OCI-LY7 (cell line): Measurements from ENCODE around the gene ALLC. TPM values are rescaled to one million over a fixed set of nuclear protein-coding genes. Genes with fewer than 3 reads are reported as not detected.

Experiments
- BruUV-seq: library from RNA; stranded (reverse); fragments of 400-500 nt; replicated peaks from 2 replicates; lab custom pipeline; 2021; lab: Mats Ljungman, UMichigan
- CTCF ChIA-PET: fragments of 300-600 bp; sonication (Branson Sonifier 250); formaldehyde crosslinking; loops from one replicate; lab custom pipeline; 2022; ENCODE audit warnings: antibody characterized with exemption; ENCODE audit not compliant: unreplicated experiment; lab: Charles Lee
- POLR2A ChIA-PET: fragments of 300-600 bp; sonication (Branson Sonifier 250); formaldehyde crosslinking; loops from one replicate; lab custom pipeline; 2022; ENCODE audit warnings: antibody characterized with exemption; lab: Charles Lee
- DNase-seq: peaks from one replicate; pipeline ENCODE4 v3.0.0-alpha.2; 2015; ENCODE audit warnings: low spot score
- H2AFZ ChIP-seq: fragments of 200-600 bp; sonication (generic), shearing (Covaris generic); 2 replicates; pipeline ENCODE4 v1.6.1; 2014; ENCODE audit warnings: mild to moderate bottlenecking, antibody characterized with exemption, low read length, moderate library complexity
- H3K27ac ChIP-seq: fragments of 200-600 bp; sonication (generic); 2 replicates; pipeline ENCODE4 v1.5.1; 2014; ENCODE audit warnings: mixed run types, low read depth, mild to moderate bottlenecking, moderate library complexity, low read length, inconsistent platforms; ENCODE audit not compliant: poor library complexity, severe bottlenecking
- H3K36me3 ChIP-seq: fragments of 200-600 bp; sonication (generic); 2 replicates; pipeline ENCODE4 v1.6.1; 2014; ENCODE audit warnings: mild to moderate bottlenecking, antibody characterized with exemption, low read length, moderate library complexity, mixed read lengths; ENCODE audit not compliant: insufficient read depth
- H3K4me1 ChIP-seq: fragments of 200-600 bp; sonication (generic); 2 replicates; pipeline ENCODE4 v1.5.1; 2014; ENCODE audit warnings: mild to moderate bottlenecking, low read length; ENCODE audit not compliant: insufficient read depth, poor library complexity, severe bottlenecking
- H3K4me2 ChIP-seq: fragments of 200-600 bp; sonication (generic); 2 replicates; pipeline ENCODE4 v1.6.1; 2014; ENCODE audit warnings: mild to moderate bottlenecking, low read length
- H3K4me3 ChIP-seq: fragments of 200-600 bp; sonication (generic); 2 replicates; pipeline ENCODE4 v1.5.1; 2014; ENCODE audit warnings: mild to moderate bottlenecking, low read depth, low read length; ENCODE audit not compliant: poor library complexity, severe bottlenecking
- H3K79me2 ChIP-seq: fragments of 200-600 bp; sonication (generic); 2 replicates; pipeline ENCODE4 v1.6.1; 2016; ENCODE audit warnings: low read depth, mild to moderate bottlenecking, low read length, moderate library complexity, mixed read lengths; ENCODE audit not compliant: insufficient read depth
- H3K9me2 ChIP-seq: fragments of 200-600 bp; sonication (generic); 2 replicates; pipeline ENCODE4 v1.6.1; 2016; ENCODE audit warnings: mild to moderate bottlenecking, low read length, mixed read lengths; ENCODE audit not compliant: insufficient read depth
- H3K9me3 ChIP-seq: fragments of 200-600 bp; sonication (generic); 2 replicates; pipeline ENCODE4 v1.6.1; 2014; ENCODE audit warnings: mild to moderate bottlenecking, mixed run types, low read length, mixed read lengths
- H4K20me1 ChIP-seq: fragments of 200-600 bp; sonication (generic); 2 replicates; pipeline ENCODE4 v1.6.1; 2014; ENCODE audit warnings: mild to moderate bottlenecking, antibody characterized with exemption, low read length, moderate library complexity, mixed read lengths; ENCODE audit not compliant: insufficient read depth
- CTCF ChIP-seq: fragments of 200-600 bp; sonication (generic); conservative IDR thresholded peaks from 2 replicates; pipeline ENCODE4 v1.5.1; 2014; ENCODE audit warnings: mild to moderate bottlenecking, antibody characterized with exemption, low read length, moderate library complexity, mixed read lengths
- EZH2phosphoT487 ChIP-seq: fragments of 200-600 bp; sonication (generic); IDR thresholded peaks from 2 replicates; pipeline ENCODE4 v1.6.1; 2018; ENCODE audit warnings: low read depth, borderline replicate concordance, mild to moderate bottlenecking, mixed run types, antibody characterized with exemption, low read length, moderate library complexity, mixed read lengths
- intact Hi-C: fragments of 100-400 bp; cut with micrococcal nuclease; formaldehyde crosslinking; loops from one replicate; pipeline ENCODE4 v1.10.0; 2022; ENCODE audit not compliant: unreplicated experiment
- total RNA-seq, 2 experiments: library from RNA; depleted of rRNA in 1 of 2; stranded (reverse); fragments of >200 nt in 1 of 2; shearing (Covaris generic) in 1 of 2; gene quantifications; 2 replicates each; pipeline ENCODE4 v1.2.3, GENCODE V29; 2014 to 2022

Gene ALLC
- total RNA-seq, 2 experiments from 2014 or later, result not detected

DNA sequence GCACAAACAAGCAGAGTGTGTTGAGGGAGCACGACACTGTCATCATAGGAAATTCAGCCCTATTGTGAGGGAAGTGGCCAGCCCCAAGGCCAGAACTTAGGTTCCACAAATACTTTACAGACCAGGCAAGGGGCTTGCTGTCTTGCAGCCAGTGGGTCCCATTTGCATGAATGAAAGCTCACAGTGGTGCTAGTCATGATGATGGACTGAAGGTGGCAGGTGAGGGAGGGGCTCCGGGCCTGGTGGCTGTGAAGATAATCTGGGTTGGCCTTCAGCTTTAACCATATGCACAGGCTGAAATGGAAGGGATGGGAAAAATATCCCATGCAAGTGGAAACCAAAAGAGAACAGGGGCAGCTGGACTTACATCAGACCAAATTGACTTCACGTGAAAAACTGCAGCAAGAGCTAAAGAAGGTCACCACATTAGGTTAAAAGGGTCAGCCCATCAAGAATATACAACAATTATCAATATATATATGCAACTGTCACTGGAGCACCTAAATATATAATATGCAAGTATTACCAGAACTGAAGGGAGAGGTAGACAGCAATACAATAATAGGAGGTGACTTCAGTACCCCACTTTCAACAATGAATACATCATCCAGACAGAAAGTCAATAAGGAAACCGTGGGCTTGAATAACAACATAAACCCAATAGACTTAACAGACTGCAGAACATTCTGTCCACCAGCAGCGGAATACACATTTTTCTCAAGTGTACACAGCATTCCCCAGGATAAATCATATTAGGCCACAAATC is 84.9 kb downstream of the ALLC start:
- Histone ChIP-seq H3K4me3 (no peak overlapping the region), H4K20me1 (no peaks in the 10 kb centered on the region), H3K9me3 (no peaks in the 10 kb centered on the region), H3K4me1 (no peaks in the 10 kb centered on the region), H3K4me2 (no peak overlapping the region), H3K27ac (no peak overlapping the region), H3K79me2 (no peaks in the 10 kb centered on the region), H3K9me2 (no peaks in the 10 kb centered on the region), H2AFZ (no peak overlapping the region), H3K36me3 (no peaks in the 10 kb centered on the region)
- ChIA-PET POLR2A (no interaction called here), CTCF (no interaction called here)
- no peak for DNase-seq
- intact Hi-C loops, result no loop called here
- TF ChIP-seq EZH2phosphoT487, result no peak
- TF ChIP-seq CTCF, result no peak
- no TSS peak for BruUV-seq

GRCh38 chr2:3743951-3744555 is 86.1 kb downstream of the ALLC start:
- Histone ChIP-seq H3K79me2 (no peaks in the 10 kb centered on the region), H4K20me1 (no peaks in the 10 kb centered on the region), H3K9me2 (no peaks in the 10 kb centered on the region), H3K4me1 (no peaks in the 10 kb centered on the region), H3K9me3 (no peaks in the 10 kb centered on the region), H3K4me3 (no peak overlapping the region), H3K4me2 (no peak overlapping the region), H3K36me3 (no peaks in the 10 kb centered on the region), H3K27ac (no peak overlapping the region), H2AFZ (no peak overlapping the region)
- DNase-seq, result no peak
- intact Hi-C loops, result no loop called here
- TF ChIP-seq EZH2phosphoT487 (no peak), CTCF (no peak)
- CTCF ChIA-PET, result no interaction called here
- no TSS peak for BruUV-seq
- POLR2A ChIA-PET, result no interaction called here

DNA sequence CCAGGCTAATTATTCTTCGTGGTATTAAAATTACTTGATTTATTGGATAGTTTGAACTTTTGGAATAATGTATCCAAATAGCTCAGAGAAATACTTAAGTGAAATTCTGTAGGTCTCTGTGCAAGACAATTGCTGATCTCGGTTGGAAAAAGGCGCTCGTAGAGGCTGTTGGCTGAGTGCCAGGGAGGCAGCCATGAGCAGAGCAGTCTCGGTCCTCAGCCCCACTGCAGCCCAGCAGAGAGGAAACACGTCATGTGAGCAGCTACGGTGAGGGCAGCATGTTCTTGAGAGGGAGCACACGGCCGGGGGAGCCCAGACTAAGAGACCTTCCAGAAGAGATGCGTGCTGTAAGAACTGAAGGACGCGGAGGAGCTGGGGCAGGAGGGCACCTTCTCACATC is 87.9 kb downstream of the ALLC start:
- Histone ChIP-seq H3K79me2 (no peaks in the 10 kb centered on the region), H3K4me1 (no peaks in the 10 kb centered on the region), H3K4me2 (no peak overlapping the region), H2AFZ (no peak overlapping the region), H3K9me3 (no peaks in the 10 kb centered on the region), H3K27ac (no peak overlapping the region), H3K36me3 (no peaks in the 10 kb centered on the region), H3K9me2 (no peaks in the 10 kb centered on the region), H3K4me3 (no peak overlapping the region), H4K20me1 (no peaks in the 10 kb centered on the region)
- intact Hi-C loops, result no loop called here
- DNase-seq, result no peak
- no TSS peak for BruUV-seq
- ChIA-PET POLR2A (interaction anchor here (0.5 to 1.0 kb wide), 2 partner anchors 15 to 33 kb away, joined by 3 read pairs; no protein-coding TSS in a partner anchor), CTCF (no interaction called here)
- TF ChIP-seq CTCF (no peak), EZH2phosphoT487 (no peak)
